Endothelial cell of umbilical vein (primary cell): Measurements from ENCODE around the gene CASKIN1.

Experiments
- EZH2 ChIP-seq: IDR thresholded peaks from 2 replicates; pipeline ENCODE4 v1.6.1; 2012; ENCODE audit warnings: borderline replicate concordance, low read depth, mild to moderate bottlenecking, moderate library complexity, low read length, inconsistent platforms; ENCODE audit not compliant: severe bottlenecking
- GATA2 ChIP-seq: IDR thresholded peaks from 2 replicates; pipeline ENCODE4 v1.7.0; 2011; ENCODE audit warnings: low read depth, mild to moderate bottlenecking, moderate library complexity, mixed read lengths, low read length; ENCODE audit not compliant: insufficient read length, insufficient read depth
- POLR2A ChIP-seq: IDR thresholded peaks from 2 replicates; pipeline ENCODE4 v1.6.1; 2012; ENCODE audit warnings: low read depth, mild to moderate bottlenecking, control low read depth, low read length
- POLR2AphosphoS5 ChIP-seq: IDR thresholded peaks from 2 replicates; pipeline ENCODE4 v1.6.1; 2012; ENCODE audit warnings: low read depth, mild to moderate bottlenecking, control low read depth, low read length, moderate library complexity; ENCODE audit not compliant: insufficient read depth
- TF ChIP-seq, protein P1 (sequence below), 2 donors: IDR thresholded peaks; 1 replicate in 1 of 2; 2 replicates in 1 of 2; pipeline ENCODE4 v1.5.1; 2011; ENCODE audit warnings: low read length in 2 of 2, mild to moderate bottlenecking in 2 of 2, moderate library complexity in 2 of 2, control low read depth in 1 of 2, inconsistent platforms in 1 of 2, low read depth in 1 of 2; ENCODE audit not compliant: insufficient read depth in 1 of 2; ENCODE audit errors: extremely low read depth in 1 of 2
- TF ChIP-seq, protein P2 (sequence below): IDR thresholded peaks from 2 replicates; pipeline ENCODE4 v1.6.1; 2011; ENCODE audit not compliant: insufficient read depth, insufficient read length

DNA sequence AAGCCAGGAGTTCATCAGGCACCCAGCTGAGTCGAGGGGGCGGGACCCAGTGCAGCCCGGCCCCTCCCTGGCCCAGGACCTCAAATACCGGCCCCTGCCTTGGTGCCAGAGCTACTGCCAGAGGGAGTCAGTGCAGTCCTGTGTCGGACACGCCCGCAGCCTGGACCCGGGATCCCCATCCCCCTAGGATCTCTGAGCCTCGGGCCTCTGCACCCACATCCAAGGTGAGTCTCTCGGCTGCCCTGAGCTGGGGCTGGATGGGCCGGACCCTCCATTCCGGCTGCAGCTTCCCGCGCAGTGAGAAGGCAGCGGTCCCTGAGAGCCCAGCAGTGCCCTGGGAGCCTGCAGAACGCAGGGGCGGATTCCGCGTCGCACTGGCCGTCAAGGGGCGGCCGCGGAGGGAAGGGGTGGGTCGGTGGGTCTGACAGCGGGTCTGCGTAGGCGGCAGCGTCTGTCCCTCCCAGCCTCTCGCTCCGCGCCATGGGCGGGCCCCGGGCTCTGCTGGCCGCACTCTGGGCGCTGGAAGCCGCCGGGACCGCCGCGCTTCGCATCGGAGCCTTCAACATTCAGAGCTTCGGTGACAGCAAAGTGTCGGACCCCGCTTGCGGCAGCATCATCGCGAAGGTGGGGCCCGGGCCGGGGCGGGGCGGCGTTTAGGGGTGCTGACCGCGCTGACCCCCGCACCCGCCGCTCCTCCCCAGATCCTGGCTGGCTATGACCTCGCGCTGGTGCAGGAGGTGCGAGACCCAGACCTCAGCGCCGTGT is 40.1 kb upstream of the CASKIN1 start, which contains the start of gene DNASE1L2:
- TF ChIP-seq, protein P1, sequence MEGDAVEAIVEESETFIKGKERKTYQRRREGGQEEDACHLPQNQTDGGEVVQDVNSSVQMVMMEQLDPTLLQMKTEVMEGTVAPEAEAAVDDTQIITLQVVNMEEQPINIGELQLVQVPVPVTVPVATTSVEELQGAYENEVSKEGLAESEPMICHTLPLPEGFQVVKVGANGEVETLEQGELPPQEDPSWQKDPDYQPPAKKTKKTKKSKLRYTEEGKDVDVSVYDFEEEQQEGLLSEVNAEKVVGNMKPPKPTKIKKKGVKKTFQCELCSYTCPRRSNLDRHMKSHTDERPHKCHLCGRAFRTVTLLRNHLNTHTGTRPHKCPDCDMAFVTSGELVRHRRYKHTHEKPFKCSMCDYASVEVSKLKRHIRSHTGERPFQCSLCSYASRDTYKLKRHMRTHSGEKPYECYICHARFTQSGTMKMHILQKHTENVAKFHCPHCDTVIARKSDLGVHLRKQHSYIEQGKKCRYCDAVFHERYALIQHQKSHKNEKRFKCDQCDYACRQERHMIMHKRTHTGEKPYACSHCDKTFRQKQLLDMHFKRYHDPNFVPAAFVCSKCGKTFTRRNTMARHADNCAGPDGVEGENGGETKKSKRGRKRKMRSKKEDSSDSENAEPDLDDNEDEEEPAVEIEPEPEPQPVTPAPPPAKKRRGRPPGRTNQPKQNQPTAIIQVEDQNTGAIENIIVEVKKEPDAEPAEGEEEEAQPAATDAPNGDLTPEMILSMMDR (IDR thresholded peaks at IDR 0.05; ENCODE audit: extremely low read depth in 1 of 2, insufficient read depth in 1 of 2, low read depth in 1 of 2, low read length in 2 of 2): no peak
- TF ChIP-seq GATA2 (no peak), POLR2A (no peak), EZH2 (no peak), POLR2AphosphoS5 (no peak)
- TF ChIP-seq, protein P2, sequence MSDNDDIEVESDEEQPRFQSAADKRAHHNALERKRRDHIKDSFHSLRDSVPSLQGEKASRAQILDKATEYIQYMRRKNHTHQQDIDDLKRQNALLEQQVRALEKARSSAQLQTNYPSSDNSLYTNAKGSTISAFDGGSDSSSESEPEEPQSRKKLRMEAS: no peak
